ENCODE data around the gene SNTB2. TPM values are rescaled to one million over a fixed set of nuclear protein-coding genes. Genes with fewer than 3 reads are reported as not detected.

The SNTB2 gene
- total RNA-seq, 2 donors from 2014 or later: 15.5 to 17.9 TPM

DNA sequence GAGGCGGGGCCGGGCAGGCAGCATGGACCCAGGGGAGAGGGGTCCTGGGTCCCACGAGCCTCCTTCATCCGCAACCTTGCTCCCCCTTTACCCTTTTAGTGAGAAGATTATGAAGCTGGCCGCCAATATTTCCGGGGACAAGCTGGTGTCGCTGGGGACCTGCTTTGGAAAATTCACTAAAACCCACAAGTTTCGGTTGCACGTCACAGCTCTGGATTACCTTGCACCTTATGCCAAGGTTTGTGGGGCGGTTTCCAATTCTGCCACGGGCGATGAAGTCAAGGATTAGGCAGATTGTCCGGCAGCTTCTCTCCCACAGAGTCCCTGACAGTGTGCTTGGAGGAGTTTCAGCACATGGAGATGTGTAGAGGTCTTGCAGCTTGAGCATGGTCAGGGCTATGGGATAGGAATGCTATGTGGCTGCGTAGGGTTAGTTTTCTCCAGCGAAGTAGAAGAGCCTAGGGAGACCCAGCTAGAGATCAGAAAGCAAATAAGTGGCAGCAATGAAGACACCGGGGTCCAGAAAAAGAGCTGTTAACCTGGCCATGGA, 153.2 kb downstream of the SNTB2 start:
- ATAC-seq: no peak
- peaks cover 8% of the 10 kb centered on the region for H3K36me3 Mint-ChIP-seq (ENCODE audit: low read depth)

DNA sequence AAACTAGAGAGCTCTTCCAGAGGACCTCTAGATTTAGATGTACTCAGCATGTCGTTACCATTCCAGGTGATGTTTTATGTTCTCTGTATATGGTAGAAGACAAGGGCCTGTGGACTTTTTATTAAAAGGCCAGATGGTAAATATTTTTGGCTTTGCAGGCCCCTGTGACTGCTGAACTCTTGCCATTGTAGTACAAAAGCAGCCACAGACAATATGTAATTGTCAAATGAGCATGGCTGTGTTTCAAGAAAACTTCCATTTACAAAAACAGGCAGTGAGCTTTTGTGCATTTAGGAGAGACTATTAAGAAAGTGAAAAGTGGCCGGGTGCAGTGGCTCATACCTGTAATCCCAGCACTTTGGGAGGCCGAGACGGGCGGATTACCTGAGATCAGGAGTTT, 157.2 kb downstream of the SNTB2 start:
- ATAC-seq (no peak), DNase-seq (no peak)
- no peaks in the 10 kb centered on the region for H3K9me3 ChIP-seq (ENCODE audit: control insufficient read depth, low read length, poor library complexity, severe bottlenecking)
- no peak overlapping the region for H3K4me3 Mint-ChIP-seq
- H3K36me3 Mint-ChIP-seq (ENCODE audit: low read depth): peaks cover 4% of the 10 kb centered on the region
- H3K27ac Mint-ChIP-seq: no peak overlapping the region
- no peaks in the 10 kb centered on the region for H3K27me3 Mint-ChIP-seq
- H3K4me1 Mint-ChIP-seq: peaks cover 17% of the 10 kb centered on the region

More for the DNA sequence above, 153.2 kb downstream of the SNTB2 start:
- H3K27me3 Mint-ChIP-seq: no peaks in the 10 kb centered on the region
- DNase-seq: no peak
- H3K27ac Mint-ChIP-seq: peak overlapping the region; percentile 99
- peak overlapping the region; percentile 100 for H3K4me3 Mint-ChIP-seq
- peaks cover 35% of the 10 kb centered on the region for H3K4me1 Mint-ChIP-seq
- no peaks in the 10 kb centered on the region for H3K9me3 ChIP-seq (ENCODE audit: control insufficient read depth, low read length, poor library complexity, severe bottlenecking)

DNA sequence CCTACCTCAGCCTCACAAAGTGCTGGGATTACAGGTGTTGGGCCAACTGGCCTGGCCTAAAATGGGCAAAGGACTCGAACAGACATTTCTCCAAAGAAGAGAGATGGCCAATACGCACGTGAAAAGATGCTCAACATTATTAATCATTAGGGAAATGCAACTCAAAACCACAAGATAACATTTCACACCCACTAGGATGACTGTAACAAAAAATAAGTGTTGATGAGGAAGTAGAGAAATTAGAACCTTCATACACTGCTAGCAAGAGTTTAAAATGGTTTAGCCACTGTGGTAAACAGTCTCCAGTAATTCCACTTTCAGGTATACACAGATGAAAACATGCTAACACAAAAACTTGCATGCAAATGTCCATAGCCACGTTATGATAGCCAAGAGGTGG, 159.0 kb downstream of the SNTB2 start:
- H3K36me3 Mint-ChIP-seq (ENCODE audit: low read depth): no peaks in the 10 kb centered on the region
- H3K27me3 Mint-ChIP-seq: no peaks in the 10 kb centered on the region
- no peak overlapping the region for H3K27ac Mint-ChIP-seq
- DNase-seq (no peak), ATAC-seq (no peak)
- H3K4me1 Mint-ChIP-seq: peaks cover 2% of the 10 kb centered on the region
- no peaks in the 10 kb centered on the region for H3K9me3 ChIP-seq (ENCODE audit: control insufficient read depth, low read length, poor library complexity, severe bottlenecking)
- H3K4me3 Mint-ChIP-seq: no peak overlapping the region

DNA sequence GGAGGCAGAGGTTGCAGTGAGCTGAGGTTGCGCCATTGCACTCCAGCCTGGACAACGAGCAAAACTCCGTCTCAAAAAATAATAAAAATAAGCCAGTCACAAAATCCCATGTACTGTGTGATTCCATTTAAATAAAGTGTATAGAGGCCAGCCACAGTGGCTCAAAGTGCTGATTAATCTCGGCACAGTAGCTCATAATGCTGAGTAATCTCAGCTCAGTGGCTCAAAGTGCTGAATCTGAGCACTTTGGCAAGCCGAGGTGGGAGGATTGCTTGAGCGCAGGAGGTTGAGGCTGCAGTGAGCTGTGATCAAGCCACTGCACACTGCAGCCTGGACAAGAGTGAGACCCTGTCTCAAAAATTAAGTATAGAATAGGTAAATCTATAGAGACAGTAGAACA, 159.7 kb downstream of the SNTB2 start:
- H3K9me3 ChIP-seq (ENCODE audit: control insufficient read depth, low read length, poor library complexity, severe bottlenecking): no peaks in the 10 kb centered on the region
- Mint-ChIP-seq H3K27me3 (no peaks in the 10 kb centered on the region), H3K4me3 (no peak overlapping the region), H3K4me1 (peaks cover 2% of the 10 kb centered on the region), H3K36me3 (ENCODE audit: low read depth) (no peaks in the 10 kb centered on the region), H3K27ac (no peak overlapping the region)
- no peak for ATAC-seq
- no peak for DNase-seq

DNA sequence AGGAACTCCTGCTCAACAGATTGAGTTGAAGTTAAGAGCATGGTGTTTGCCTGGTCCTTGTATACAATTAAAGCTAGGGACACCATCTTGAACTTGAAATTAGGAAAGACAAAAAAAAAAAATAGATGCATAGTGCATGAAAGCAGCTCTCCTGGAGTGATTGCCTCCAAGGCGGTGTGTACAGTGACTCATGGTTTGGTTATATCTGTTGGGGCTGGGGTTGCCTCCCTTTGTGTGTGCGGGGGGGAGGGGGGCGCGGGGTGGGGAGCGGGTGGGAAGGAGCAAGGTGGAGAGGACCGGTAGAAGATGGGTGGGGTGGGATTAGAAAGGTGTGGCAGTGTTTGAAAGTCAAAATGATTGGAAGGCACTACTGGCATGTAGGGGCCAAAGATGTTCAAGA, 161.3 kb downstream of the SNTB2 start:
- Mint-ChIP-seq H3K27ac (no peak overlapping the region), H3K4me1 (peaks cover 4% of the 10 kb centered on the region), H3K4me3 (no peak overlapping the region), H3K27me3 (no peaks in the 10 kb centered on the region), H3K36me3 (ENCODE audit: low read depth) (peaks cover 4% of the 10 kb centered on the region)
- no peaks in the 10 kb centered on the region for H3K9me3 ChIP-seq (ENCODE audit: control insufficient read depth, low read length, poor library complexity, severe bottlenecking)
- ATAC-seq (no peak), DNase-seq (no peak)

DNA sequence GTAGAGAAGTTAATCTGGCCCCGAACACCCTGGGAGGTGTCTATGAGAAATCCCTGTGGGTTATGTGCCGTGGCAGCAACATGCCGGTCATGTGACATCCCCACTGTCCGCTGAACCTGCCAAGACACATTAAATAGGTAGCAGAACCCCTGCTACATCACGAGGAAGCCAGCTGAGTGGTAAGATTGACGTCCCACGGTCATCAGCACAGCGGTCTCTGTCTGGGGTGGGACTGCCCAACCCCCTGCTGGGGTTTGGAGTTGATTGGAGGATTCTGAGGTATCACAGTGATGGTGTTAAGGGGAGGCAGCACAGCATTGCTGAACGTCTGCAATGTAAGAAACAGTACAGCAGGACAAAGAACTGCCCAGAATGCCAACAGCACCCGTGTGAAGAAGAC, 162.6 kb downstream of the SNTB2 start:
- Mint-ChIP-seq H3K36me3 (ENCODE audit: low read depth) (peaks cover 4% of the 10 kb centered on the region), H3K27me3 (no peaks in the 10 kb centered on the region), H3K4me3 (no peak overlapping the region), H3K4me1 (peaks cover 4% of the 10 kb centered on the region), H3K27ac (no peak overlapping the region)
- no peaks in the 10 kb centered on the region for H3K9me3 ChIP-seq (ENCODE audit: control insufficient read depth, low read length, poor library complexity, severe bottlenecking)
- ATAC-seq: no peak
- DNase-seq: no peak

DNA sequence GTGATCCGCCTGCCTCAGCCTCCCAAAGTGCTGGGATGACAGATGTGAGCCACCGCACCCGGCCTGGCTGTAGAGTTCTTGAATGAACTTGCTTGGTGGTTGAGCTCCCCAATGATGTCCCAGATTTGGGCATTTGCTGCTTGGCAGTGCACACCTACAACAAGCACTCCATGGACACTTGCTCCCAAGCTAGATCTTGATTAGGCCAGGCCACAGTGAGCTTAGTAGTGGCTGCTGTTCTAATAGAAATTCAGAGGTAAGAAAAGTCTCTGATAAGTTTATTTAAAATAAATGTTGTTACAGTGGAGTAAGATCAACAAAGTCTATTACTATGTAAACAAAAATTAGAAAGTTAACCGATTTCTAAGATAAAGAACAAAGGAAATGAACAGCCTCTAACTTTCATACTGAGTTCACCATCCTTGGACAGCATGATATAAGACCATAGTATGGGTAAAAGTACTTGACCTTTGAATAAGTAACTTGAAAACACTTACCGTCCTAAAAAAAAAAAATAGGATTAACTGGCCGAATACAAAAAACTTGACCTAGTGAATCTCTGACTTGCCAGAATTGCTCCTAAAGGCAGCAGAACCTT, 163.7 kb downstream of the SNTB2 start:
- Mint-ChIP-seq H3K36me3 (ENCODE audit: low read depth) (peaks cover 6% of the 10 kb centered on the region), H3K4me1 (peaks cover 4% of the 10 kb centered on the region), H3K27me3 (no peaks in the 10 kb centered on the region), H3K4me3 (no peak overlapping the region), H3K27ac (no peak overlapping the region)
- DNase-seq (no peak), ATAC-seq (no peak)
- no peaks in the 10 kb centered on the region for H3K9me3 ChIP-seq (ENCODE audit: control insufficient read depth, low read length, poor library complexity, severe bottlenecking)

DNA sequence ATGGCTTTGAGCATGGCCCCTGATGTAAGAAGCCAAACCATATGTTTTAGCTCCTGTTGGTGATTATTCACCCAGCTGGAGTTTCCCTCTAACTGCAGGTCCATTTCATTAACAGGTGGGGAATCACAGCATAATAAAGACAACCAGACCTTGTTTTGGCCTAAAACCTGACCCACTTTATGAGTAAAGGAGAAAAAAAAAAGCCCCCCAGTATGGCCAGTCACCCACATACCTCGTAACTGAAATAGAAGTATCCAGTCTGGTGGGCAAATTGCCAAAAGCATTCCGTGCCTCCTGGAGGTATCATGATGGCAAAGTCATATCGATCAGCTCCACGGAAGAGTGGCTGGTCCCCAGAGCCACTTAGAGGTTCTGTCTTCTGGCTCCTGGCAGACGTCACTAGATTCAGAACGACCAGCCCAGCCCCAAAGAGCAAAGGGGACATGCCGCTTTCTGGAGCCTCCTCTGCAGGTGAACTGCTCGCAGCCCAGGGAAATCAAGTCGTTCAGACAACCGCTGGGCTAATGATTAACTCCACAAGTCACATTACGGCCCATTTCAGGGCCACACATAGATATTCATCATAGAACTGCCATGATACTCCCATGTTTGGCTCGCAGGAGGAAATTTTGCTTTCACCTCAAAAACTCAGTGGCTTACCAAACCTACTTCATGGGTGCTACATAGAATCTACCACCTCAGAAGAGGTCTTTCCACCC, 164.5 kb downstream of the SNTB2 start, which contains the start of gene TMED6:
TMED6 (minus strand) TSS at position 478 of the 719 bp plus-strand sequence; CDS start at position 445, 33 bp downstream.
- H3K9me3 ChIP-seq (ENCODE audit: control insufficient read depth, low read length, poor library complexity, severe bottlenecking): no peaks in the 10 kb centered on the region
- no peak for ATAC-seq
- no peak for DNase-seq
- Mint-ChIP-seq H3K27me3 (no peaks in the 10 kb centered on the region), H3K4me3 (no peak within 1 kb of the TSS), H3K4me1 (peaks cover 4% of the 10 kb centered on the region), H3K36me3 (ENCODE audit: low read depth) (peaks cover 6% of the 10 kb centered on the region), H3K27ac (peak within 1 kb of the TSS; percentile 37)

Other genes with a start within 250 kb of the SNTB2 start
- gene HAS3, start 81.5 kb upstream of the SNTB2 start, total RNA-seq: 1 to 10 TPM; 3.0 to 3.5 TPM
- 10 to 100 TPM; 66.1 to 68.5 TPM for gene CHTF8, start 54.6 kb upstream of the SNTB2 start, total RNA-seq
- gene UTP4, start 54.5 kb upstream of the SNTB2 start, total RNA-seq: 10 to 100 TPM; 29.4 to 47.2 TPM
- gene VPS4A, start 124.2 kb downstream of the SNTB2 start, total RNA-seq: 10 to 100 TPM; 43.8 to 53.7 TPM
- 1 to 10 TPM; 4.1 to 4.3 TPM for gene PDF, start 143.4 kb downstream of the SNTB2 start, total RNA-seq
- 10 to 100 TPM; 21.7 to 22.8 TPM for gene COG8, start 152.4 kb downstream of the SNTB2 start, total RNA-seq
- gene NIP7, start 152.6 kb downstream of the SNTB2 start, total RNA-seq: 10 to 100 TPM; 28.5 to 29.7 TPM
- gene TMED6, start 164.6 kb downstream of the SNTB2 start, total RNA-seq: under 1 TPM in 1 of 2 donors, not detected in 1; 0.75 TPM
- 10 to 100 TPM; 29.6 to 30.6 TPM for gene TERF2, start 198.8 kb downstream of the SNTB2 start, total RNA-seq
- gene CYB5B, start 237.5 kb downstream of the SNTB2 start, total RNA-seq: 10 to 100 TPM; 32.8 to 42.4 TPM